ENCODE measurements around the gene SATB2. TPM values are rescaled to one million over a fixed set of nuclear protein-coding genes. Genes with fewer than 3 reads are reported as not detected.
A peak's percentile ranks its signal among the peaks of the same experiment; 100 is the strongest.

Gene SATB2
- total and polyA plus RNA-seq, 4 donors = 0.47 to 3.7 (median 1.8) TPM

DNA sequence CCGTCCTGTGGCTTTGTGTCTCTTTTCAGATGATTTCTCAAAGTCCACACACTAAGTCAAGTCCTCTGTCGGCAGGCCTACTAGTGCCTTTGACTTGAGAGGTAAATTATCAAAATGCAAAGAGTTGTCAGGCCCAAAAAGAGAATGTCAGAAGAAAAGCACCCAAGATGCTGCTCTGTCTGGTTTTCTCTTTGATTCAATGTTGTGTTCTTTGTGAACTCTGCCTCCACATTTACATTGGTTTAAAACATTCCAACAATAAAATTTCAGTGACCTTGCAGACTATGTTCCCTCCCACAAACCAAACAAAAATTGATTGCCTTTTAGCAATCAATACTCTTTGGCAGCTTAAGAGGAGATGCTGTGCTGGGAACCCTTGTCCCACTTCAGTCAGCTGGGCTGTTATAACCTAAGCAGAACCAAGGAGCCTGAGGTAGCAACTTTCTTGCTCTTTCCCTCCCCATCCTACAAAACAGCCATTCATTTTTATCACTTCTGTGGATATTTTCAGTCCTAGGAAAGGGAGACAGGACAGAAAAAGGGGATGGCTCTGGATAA lies 19.6 kb upstream of the SATB2 start:
- ATAC-seq (ENCODE audit: insufficient read depth, low FRiP score) = no peak
- Histone ChIP-seq H3K9ac (ENCODE audit: insufficient read depth in 1 of 2, low read length in 2 of 2) (no peak overlapping the region), H3K27ac (ENCODE audit: low read depth in 1 of 2, low read length in 1 of 2) (no peak overlapping the region), H3K4me1 (ENCODE audit: control insufficient read depth in 5 of 5, insufficient read depth in 5 of 5, low read length in 5 of 5) (no peaks in the 10 kb centered on the region), H3K4me3 (no peak overlapping the region), H3K27me3 (ENCODE audit: control insufficient read depth in 3 of 3, insufficient read depth in 3 of 3, low read length in 2 of 3) (peaks cover 12 to 53% (median 31%) of the 10 kb centered on the region in 3 donors), H3K36me3 (ENCODE audit: control insufficient read depth in 4 of 4, insufficient read depth in 4 of 4, low read length in 4 of 4) (no peaks in the 10 kb centered on the region), H3K9me3 (ENCODE audit: control insufficient read depth in 4 of 4, insufficient read depth in 3 of 4, low read length in 3 of 4) (no peaks in the 10 kb centered on the region)
- WGBS, 2 donors = 60 to 70% methylated on average over 2 of the region's 2 CpGs
- TF ChIP-seq, protein P1, sequence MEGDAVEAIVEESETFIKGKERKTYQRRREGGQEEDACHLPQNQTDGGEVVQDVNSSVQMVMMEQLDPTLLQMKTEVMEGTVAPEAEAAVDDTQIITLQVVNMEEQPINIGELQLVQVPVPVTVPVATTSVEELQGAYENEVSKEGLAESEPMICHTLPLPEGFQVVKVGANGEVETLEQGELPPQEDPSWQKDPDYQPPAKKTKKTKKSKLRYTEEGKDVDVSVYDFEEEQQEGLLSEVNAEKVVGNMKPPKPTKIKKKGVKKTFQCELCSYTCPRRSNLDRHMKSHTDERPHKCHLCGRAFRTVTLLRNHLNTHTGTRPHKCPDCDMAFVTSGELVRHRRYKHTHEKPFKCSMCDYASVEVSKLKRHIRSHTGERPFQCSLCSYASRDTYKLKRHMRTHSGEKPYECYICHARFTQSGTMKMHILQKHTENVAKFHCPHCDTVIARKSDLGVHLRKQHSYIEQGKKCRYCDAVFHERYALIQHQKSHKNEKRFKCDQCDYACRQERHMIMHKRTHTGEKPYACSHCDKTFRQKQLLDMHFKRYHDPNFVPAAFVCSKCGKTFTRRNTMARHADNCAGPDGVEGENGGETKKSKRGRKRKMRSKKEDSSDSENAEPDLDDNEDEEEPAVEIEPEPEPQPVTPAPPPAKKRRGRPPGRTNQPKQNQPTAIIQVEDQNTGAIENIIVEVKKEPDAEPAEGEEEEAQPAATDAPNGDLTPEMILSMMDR (IDR thresholded peaks at IDR 0.05; ENCODE audit: control extremely low read depth, extremely low read depth) = no peak
- no peak for DNase-seq

DNA sequence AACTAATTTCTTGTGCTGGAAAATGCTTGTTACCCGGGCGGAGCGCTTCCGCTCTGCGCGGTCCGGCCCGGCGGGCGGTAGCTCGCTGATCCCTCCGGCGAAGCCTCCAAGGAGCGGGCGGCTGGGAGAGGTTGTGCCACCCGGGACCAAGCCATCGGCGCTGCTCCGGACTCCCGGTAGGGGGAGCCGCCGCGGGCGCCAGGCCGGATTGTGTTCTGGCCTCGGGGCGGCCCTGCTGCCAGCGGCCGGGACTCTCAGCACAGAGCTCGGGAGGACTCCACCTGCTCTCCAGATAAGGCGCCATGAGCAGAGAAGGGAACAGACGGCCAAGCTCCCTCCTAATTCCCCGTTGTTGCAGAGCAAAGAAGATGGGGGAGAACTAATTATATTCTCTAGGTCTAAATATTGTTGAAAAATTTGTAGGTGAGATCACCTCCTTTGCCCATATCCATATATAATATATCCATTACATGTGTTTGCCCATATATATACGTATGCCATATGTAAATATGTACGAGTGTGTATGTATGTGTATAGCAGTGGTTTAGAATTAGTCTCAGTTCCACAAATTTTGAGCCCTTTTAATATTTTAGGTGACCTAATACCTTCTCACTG lies 13.8 kb upstream of the SATB2 start:
- Histone ChIP-seq H3K9ac (ENCODE audit: insufficient read depth in 1 of 2, low read length in 2 of 2) (no peak overlapping the region), H3K27ac (ENCODE audit: low read depth in 1 of 2, low read length in 1 of 2) (no peak overlapping the region), H3K9me3 (ENCODE audit: control insufficient read depth in 4 of 4, insufficient read depth in 3 of 4, low read length in 3 of 4) (peaks cover 0 to 11% (median 0%) of the 10 kb centered on the region in 4 donors), H3K27me3 (ENCODE audit: control insufficient read depth in 3 of 3, insufficient read depth in 3 of 3, low read length in 2 of 3) (peaks cover 20 to 95% (median 84%) of the 10 kb centered on the region in 3 donors), H3K36me3 (ENCODE audit: control insufficient read depth in 4 of 4, insufficient read depth in 4 of 4, low read length in 4 of 4) (no peaks in the 10 kb centered on the region), H3K4me1 (ENCODE audit: control insufficient read depth in 5 of 5, insufficient read depth in 5 of 5, low read length in 5 of 5) (peaks cover 0 to 18% (median 10%) of the 10 kb centered on the region in 5 donors), H3K4me3 (no peak overlapping the region)
- TF ChIP-seq, protein P1 (IDR thresholded peaks at IDR 0.05; ENCODE audit: control extremely low read depth, extremely low read depth) = no peak
- peak; percentile 56 to 77 (median 69) for DNase-seq
- 6 to 7% methylated on average over 34 to 35 of the region's 35 CpGs for WGBS, 2 donors
- peak; percentile 82 for ATAC-seq (ENCODE audit: insufficient read depth, low FRiP score)

GRCh38 chr2:199470672-199471442 lies 13.1 kb upstream of the SATB2 start:
- ATAC-seq (ENCODE audit: insufficient read depth, low FRiP score) (no peak), DNase-seq (no peak)
- Histone ChIP-seq H3K4me1 (ENCODE audit: control insufficient read depth in 5 of 5, insufficient read depth in 5 of 5, low read length in 5 of 5) (peaks cover 0 to 18% (median 10%) of the 10 kb centered on the region in 5 donors), H3K9ac (ENCODE audit: insufficient read depth in 1 of 2, low read length in 2 of 2) (no peak overlapping the region), H3K36me3 (ENCODE audit: control insufficient read depth in 4 of 4, insufficient read depth in 4 of 4, low read length in 4 of 4) (no peaks in the 10 kb centered on the region), H3K9me3 (ENCODE audit: control insufficient read depth in 4 of 4, insufficient read depth in 3 of 4, low read length in 3 of 4) (peaks cover 0 to 14% (median 0%) of the 10 kb centered on the region in 4 donors), H3K27ac (ENCODE audit: low read depth in 1 of 2, low read length in 1 of 2) (no peak overlapping the region), H3K4me3 (no peak overlapping the region), H3K27me3 (ENCODE audit: control insufficient read depth in 3 of 3, insufficient read depth in 3 of 3, low read length in 2 of 3) (peaks cover 20 to 95% (median 91%) of the 10 kb centered on the region in 3 donors)
- TF ChIP-seq, protein P1 (IDR thresholded peaks at IDR 0.05; ENCODE audit: control extremely low read depth, extremely low read depth) = no peak
- WGBS, 2 donors = 4 to 6% methylated on average over 48 of the region's 48 CpGs

Data from lung (tissue), 12 donors.